ENCODE results near the gene MSI2.

The MSI2 gene

GRCh38 chr17:57687642-57688041, 431.3 kb downstream of the MSI2 start:
- Histone ChIP-seq H3K27ac (no peak overlapping the region), H3K9me3 (ENCODE audit: severe bottlenecking) (no peaks in the 10 kb centered on the region), H3K27me3 (ENCODE audit: insufficient read depth, low read depth, severe bottlenecking) (no peaks in the 10 kb centered on the region), H3K4me3 (ENCODE audit: low read depth, low read length) (no peak overlapping the region), H3K36me3 (no peaks in the 10 kb centered on the region; the same call in 1 of the 2 replicates)
- TF ChIP-seq, protein P1, sequence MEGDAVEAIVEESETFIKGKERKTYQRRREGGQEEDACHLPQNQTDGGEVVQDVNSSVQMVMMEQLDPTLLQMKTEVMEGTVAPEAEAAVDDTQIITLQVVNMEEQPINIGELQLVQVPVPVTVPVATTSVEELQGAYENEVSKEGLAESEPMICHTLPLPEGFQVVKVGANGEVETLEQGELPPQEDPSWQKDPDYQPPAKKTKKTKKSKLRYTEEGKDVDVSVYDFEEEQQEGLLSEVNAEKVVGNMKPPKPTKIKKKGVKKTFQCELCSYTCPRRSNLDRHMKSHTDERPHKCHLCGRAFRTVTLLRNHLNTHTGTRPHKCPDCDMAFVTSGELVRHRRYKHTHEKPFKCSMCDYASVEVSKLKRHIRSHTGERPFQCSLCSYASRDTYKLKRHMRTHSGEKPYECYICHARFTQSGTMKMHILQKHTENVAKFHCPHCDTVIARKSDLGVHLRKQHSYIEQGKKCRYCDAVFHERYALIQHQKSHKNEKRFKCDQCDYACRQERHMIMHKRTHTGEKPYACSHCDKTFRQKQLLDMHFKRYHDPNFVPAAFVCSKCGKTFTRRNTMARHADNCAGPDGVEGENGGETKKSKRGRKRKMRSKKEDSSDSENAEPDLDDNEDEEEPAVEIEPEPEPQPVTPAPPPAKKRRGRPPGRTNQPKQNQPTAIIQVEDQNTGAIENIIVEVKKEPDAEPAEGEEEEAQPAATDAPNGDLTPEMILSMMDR (IDR thresholded peaks at IDR 0.05; ENCODE audit: low read depth, low read length): no peak
- no peak for DNase-seq

DNA sequence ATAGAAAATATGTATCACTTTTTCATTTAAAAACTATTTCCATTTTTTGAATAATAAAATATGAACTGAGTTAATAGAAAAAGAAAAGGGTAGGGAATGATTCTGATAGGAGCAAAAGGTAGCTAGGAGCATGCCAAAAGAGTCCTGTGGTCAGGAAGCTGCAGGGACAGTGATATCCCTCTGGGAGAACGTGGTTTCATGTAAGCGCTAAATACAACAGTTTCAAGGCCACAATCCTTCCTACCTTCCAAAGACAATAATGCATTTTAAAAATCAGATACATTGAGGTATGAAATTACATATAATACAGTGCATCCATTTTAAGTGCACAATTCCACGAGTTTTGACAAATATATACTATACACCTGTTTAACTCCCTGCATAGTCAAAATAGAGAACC, 432.9 kb downstream of the MSI2 start:
- no peak for DNase-seq
- TF ChIP-seq, protein P1 (IDR thresholded peaks at IDR 0.05; ENCODE audit: low read depth, low read length): no peak
- H3K27ac ChIP-seq: no peak overlapping the region
- no peaks in the 10 kb centered on the region for H3K27me3 ChIP-seq (ENCODE audit: insufficient read depth, low read depth, severe bottlenecking)
- H3K4me3 ChIP-seq (ENCODE audit: low read depth, low read length): no peak overlapping the region
- no peaks in the 10 kb centered on the region for H3K36me3 ChIP-seq
- H3K9me3 ChIP-seq (ENCODE audit: severe bottlenecking): peaks cover 3% of the 10 kb centered on the region

- Histone ChIP-seq H3K36me3 (no peaks in the 10 kb centered on the region), H3K27ac (no peak overlapping the region), H3K4me3 (ENCODE audit: low read depth, low read length) (no peak overlapping the region), H3K27me3 (ENCODE audit: insufficient read depth, low read depth, severe bottlenecking) (no peaks in the 10 kb centered on the region), H3K9me3 (ENCODE audit: severe bottlenecking) (peaks cover 14% of the 10 kb centered on the region)
- TF ChIP-seq, protein P1 (IDR thresholded peaks at IDR 0.05; ENCODE audit: low read depth, low read length): no peak
- DNase-seq: no peak
Measured at GRCh38 chr17:57691939-57692338, 435.6 kb downstream of the MSI2 start.

- Histone ChIP-seq H3K4me3 (ENCODE audit: low read depth, low read length) (no peak overlapping the region), H3K27ac (no peak overlapping the region), H3K36me3 (no peaks in the 10 kb centered on the region), H3K9me3 (ENCODE audit: severe bottlenecking) (peaks cover 14% of the 10 kb centered on the region), H3K27me3 (ENCODE audit: insufficient read depth, low read depth, severe bottlenecking) (no peaks in the 10 kb centered on the region)
- TF ChIP-seq, protein P1 (IDR thresholded peaks at IDR 0.05; ENCODE audit: low read depth, low read length): no peak
- no peak for DNase-seq
Measured at GRCh38 chr17:57692770-57693169, 436.4 kb downstream of the MSI2 start.

- Histone ChIP-seq H3K27ac (peak overlapping the region; percentile 69), H3K36me3 (no peaks in the 10 kb centered on the region), H3K9me3 (ENCODE audit: severe bottlenecking) (peaks cover 14% of the 10 kb centered on the region), H3K4me3 (ENCODE audit: low read depth, low read length) (no peak overlapping the region), H3K27me3 (ENCODE audit: insufficient read depth, low read depth, severe bottlenecking) (no peaks in the 10 kb centered on the region)
- DNase-seq: peak; percentile 59
- TF ChIP-seq, protein P1 (IDR thresholded peaks at IDR 0.05; ENCODE audit: low read depth, low read length): no peak
Measured at GRCh38 chr17:57694051-57694450, 437.7 kb downstream of the MSI2 start.

GRCh38 chr17:57696050-57696449, 439.7 kb downstream of the MSI2 start:
- H3K4me3 ChIP-seq (ENCODE audit: low read depth, low read length): no peak overlapping the region
- H3K27me3 ChIP-seq (ENCODE audit: insufficient read depth, low read depth, severe bottlenecking): no peaks in the 10 kb centered on the region
- peaks cover 14% of the 10 kb centered on the region for H3K9me3 ChIP-seq (ENCODE audit: severe bottlenecking)
- H3K36me3 ChIP-seq: no peaks in the 10 kb centered on the region
- H3K27ac ChIP-seq: no peak overlapping the region
- TF ChIP-seq, protein P1 (IDR thresholded peaks at IDR 0.05; ENCODE audit: low read depth, low read length): no peak
- DNase-seq: no peak
